ENCODE data around the gene TRPM8.

Gene TRPM8

DNA sequence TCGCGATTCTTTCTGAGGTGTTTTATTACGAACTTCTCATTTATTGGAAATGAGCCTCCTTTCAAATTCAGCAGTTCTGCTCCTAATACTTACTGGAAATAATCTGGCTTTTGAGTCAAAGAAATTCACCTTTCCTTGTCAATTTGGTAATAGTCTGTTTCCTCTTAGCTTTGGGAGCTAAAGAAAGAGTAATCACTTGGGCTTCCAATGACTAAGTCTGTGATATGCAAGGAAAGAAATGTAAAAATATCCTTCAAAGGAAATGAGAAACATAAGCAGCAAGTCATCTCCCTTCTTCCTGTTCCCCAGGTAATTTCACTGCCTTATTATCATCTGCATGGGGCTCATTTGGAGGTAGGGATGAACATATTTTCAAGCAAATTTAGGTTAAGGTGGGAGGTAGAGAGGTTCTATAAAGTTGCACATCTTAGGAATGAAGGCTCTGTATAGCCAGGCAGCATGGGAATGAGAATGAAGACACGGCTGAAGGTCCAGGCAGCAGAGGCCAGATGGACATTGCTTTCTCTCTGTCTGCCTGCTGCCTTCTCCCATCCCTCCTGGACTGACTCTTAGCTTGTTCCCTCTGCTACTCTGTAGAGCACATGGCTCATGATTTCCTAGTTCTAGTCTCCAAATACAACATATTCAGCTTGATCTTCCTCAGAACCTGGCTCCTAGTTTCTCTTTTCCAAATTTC lies 134.3 kb downstream of the TRPM8 start:
- no peak overlapping the region for H3K4me3 ChIP-seq (ENCODE audit: low read depth in 1 of 2, low read length in 2 of 2)
- no peaks in the 10 kb centered on the region for H3K27me3 ChIP-seq (ENCODE audit: low read depth, low read length)
- no peaks in the 10 kb centered on the region for H3K36me3 ChIP-seq (ENCODE audit: control insufficient read depth in 1 of 2, insufficient read depth in 2 of 2, low read length in 2 of 2)
- no peak overlapping the region for H3K27ac ChIP-seq (ENCODE audit: low read length)
- H3K9me3 ChIP-seq (ENCODE audit: control insufficient read depth in 1 of 2, low read length in 2 of 2) = no peaks in the 10 kb centered on the region
- H3K4me1 ChIP-seq (ENCODE audit: control insufficient read depth in 1 of 2, insufficient read depth in 2 of 2, low read length in 2 of 2) = no peaks in the 10 kb centered on the region

DNA sequence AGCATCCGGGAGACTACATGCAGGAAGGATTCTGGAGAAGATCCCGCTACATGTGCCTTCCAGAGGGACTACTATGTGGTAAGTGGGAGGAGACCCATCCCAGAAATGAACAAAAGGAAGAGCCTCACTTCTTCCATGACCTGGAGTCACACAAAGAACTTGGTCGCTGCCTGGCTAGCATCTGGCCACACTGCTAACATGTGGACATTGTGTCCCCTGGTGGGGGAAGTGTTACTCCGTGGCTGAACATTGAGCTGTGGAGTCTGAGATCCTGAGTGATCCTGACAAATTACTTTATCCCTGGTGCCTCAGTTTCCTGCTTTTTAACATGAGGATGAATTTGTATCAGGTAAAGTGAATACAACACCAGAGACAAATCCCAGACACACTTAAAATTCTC lies 141.7 kb downstream of the TRPM8 start:
- H3K4me3 ChIP-seq (ENCODE audit: low read depth in 1 of 2, low read length in 2 of 2) = no peak overlapping the region
- no peaks in the 10 kb centered on the region for H3K36me3 ChIP-seq (ENCODE audit: control insufficient read depth in 1 of 2, insufficient read depth in 2 of 2, low read length in 2 of 2)
- H3K4me1 ChIP-seq (ENCODE audit: control insufficient read depth in 1 of 2, insufficient read depth in 2 of 2, low read length in 2 of 2) = no peaks in the 10 kb centered on the region
- H3K27ac ChIP-seq (ENCODE audit: low read length) = no peak overlapping the region
- no peaks in the 10 kb centered on the region for H3K9me3 ChIP-seq (ENCODE audit: control insufficient read depth in 1 of 2, low read length in 2 of 2)
- no peaks in the 10 kb centered on the region for H3K27me3 ChIP-seq (ENCODE audit: low read depth, low read length)

DNA sequence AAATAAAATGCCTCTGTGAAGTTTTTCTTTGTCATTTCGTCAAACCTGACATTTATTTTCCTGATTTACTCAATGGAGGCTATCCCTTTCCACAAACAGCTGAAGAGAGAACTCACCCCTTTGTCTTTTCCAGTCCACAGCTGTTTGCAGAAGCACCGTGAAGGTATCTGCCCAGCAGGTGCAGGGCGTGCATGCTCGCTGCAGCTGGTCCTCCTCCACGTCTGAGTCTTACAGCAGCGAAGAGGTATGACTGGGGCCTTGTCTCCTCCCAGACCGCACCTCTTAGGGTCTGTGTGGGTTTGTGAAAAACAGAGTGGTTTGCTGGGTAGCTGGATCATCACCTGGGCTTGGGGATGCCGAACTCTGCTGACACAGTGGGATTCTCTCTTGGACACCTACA lies 143.1 kb downstream of the TRPM8 start:
- Histone ChIP-seq H3K4me1 (ENCODE audit: control insufficient read depth in 1 of 2, insufficient read depth in 2 of 2, low read length in 2 of 2) (no peaks in the 10 kb centered on the region), H3K9me3 (ENCODE audit: control insufficient read depth in 1 of 2, low read length in 2 of 2) (no peaks in the 10 kb centered on the region), H3K27me3 (ENCODE audit: low read depth, low read length) (no peaks in the 10 kb centered on the region), H3K36me3 (ENCODE audit: control insufficient read depth in 1 of 2, insufficient read depth in 2 of 2, low read length in 2 of 2) (no peaks in the 10 kb centered on the region), H3K4me3 (ENCODE audit: low read depth in 1 of 2, low read length in 2 of 2) (no peak overlapping the region), H3K27ac (ENCODE audit: low read length) (no peak overlapping the region)

DNA sequence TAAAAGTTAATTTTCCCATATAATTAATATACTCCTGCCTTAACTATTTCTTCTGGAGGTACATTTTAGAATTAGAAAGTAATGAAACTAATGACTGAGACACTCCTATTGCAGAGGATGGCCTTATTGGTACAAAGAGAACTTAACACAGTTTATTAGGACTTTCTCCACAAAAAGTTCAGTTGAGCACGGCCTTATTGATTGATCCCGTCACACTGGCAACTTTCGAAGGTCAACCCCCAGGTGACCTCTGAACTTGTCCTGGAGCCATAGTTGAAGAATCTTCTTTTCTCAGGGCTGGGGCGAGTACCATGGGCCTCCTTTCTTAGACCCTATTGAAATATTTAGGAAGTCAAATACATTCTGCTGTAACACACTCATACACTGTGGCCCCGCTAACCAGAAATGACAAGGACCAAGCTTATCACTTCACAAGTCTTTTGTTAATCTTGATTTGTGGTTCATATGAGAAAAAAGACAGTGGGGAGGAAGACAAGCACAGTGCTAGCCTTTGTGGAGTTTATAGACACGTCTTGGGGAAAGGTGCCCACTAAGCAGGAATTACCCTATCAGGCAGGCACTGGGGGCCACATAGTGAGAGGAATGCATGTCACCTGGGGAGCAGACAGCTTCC lies 144.6 kb downstream of the TRPM8 start:
- Histone ChIP-seq H3K27ac (ENCODE audit: low read length) (no peak overlapping the region), H3K4me3 (ENCODE audit: low read depth in 1 of 2, low read length in 2 of 2) (no peak overlapping the region), H3K27me3 (ENCODE audit: low read depth, low read length) (no peaks in the 10 kb centered on the region), H3K4me1 (ENCODE audit: control insufficient read depth in 1 of 2, insufficient read depth in 2 of 2, low read length in 2 of 2) (no peaks in the 10 kb centered on the region), H3K36me3 (ENCODE audit: control insufficient read depth in 1 of 2, insufficient read depth in 2 of 2, low read length in 2 of 2) (no peaks in the 10 kb centered on the region), H3K9me3 (ENCODE audit: control insufficient read depth in 1 of 2, low read length in 2 of 2) (no peaks in the 10 kb centered on the region)

DNA sequence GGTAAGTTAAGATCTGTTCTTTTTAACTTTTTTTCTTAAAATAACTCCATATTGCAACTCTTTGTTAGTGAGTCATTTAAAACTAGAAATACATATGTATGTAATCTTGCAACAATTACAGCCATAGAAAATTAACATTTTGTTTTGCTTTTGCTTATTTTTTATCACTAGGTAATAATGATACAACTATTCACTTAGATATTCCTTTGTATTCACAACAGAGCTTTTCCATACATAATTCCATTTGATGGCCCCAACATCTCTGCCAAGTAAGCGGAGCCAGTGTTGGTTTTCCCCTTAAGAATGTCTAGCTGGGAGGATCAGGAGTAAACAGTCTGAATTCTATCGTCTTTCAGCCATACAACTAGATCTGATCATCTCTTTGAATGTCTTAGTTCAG lies 149.4 kb downstream of the TRPM8 start:
- Histone ChIP-seq H3K4me1 (ENCODE audit: control insufficient read depth in 1 of 2, insufficient read depth in 2 of 2, low read length in 2 of 2) (no peaks in the 10 kb centered on the region), H3K36me3 (ENCODE audit: control insufficient read depth in 1 of 2, insufficient read depth in 2 of 2, low read length in 2 of 2) (no peaks in the 10 kb centered on the region), H3K4me3 (ENCODE audit: low read depth in 1 of 2, low read length in 2 of 2) (no peak overlapping the region), H3K9me3 (ENCODE audit: control insufficient read depth in 1 of 2, low read length in 2 of 2) (no peaks in the 10 kb centered on the region), H3K27me3 (ENCODE audit: low read depth, low read length) (no peaks in the 10 kb centered on the region), H3K27ac (ENCODE audit: low read length) (no peak overlapping the region)
